ENCODE results near the gene HMCN1.
"Not testable (repeated sequence)": the region's sequence is repeated elsewhere in the genome, so short reads cannot be mapped to it uniquely, and the experiment has no call there.

HMCN1 gene

DNA sequence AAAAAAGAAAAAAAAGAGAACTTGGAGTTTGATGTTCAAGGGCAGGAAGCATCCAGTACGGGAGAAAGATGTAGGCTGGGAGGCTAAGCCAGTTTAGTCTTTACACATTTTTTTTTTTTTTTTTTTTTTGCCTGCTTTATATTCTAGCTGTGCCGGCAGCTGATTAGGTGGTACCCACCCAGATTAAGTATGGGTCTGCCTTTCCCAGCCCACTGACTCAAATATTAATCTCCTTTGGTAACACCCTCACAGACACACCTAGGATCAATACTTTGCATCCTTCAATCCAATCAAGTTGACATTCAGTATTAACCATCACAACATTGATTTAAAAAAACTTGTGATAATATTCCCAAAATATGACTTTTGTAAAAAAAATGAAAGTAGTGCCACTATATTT, 60.3 kb downstream of the HMCN1 start:
- H3K9me3 Mint-ChIP-seq; H3K27me3 Mint-ChIP-seq; H3K4me1 Mint-ChIP-seq (ENCODE audit: low read depth in 2 of 2); H3K4me3 Mint-ChIP-seq; ATAC-seq (replicated peaks); H3K27ac Mint-ChIP-seq; H3K36me3 Mint-ChIP-seq (ENCODE audit: insufficient read depth); DNase-seq: not testable (repeated sequence)

DNA sequence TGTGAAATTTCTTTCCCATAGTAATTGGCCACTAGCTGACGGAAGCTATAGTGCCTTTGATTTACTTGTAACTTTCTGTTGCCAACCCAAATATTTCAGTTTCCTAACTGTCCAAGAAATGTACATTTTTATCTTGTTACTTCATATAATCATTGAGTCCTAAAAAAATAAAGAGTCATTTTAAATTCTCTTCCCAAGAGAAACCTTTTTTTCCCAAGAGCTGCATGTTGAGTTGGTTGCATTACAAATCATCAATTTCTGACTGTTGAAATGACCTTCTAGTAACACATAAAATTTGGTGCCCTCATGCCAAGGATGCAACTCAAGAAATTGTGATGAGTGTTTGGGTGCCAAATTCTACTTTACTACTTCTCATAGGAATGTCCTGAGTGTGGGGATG, 61.0 kb downstream of the HMCN1 start:
- no peaks in the 10 kb centered on the region for H3K36me3 Mint-ChIP-seq (ENCODE audit: insufficient read depth)
- no peak for DNase-seq
- H3K27ac Mint-ChIP-seq = no peak overlapping the region
- H3K4me3 Mint-ChIP-seq = no peak overlapping the region
- no peak for ATAC-seq (replicated peaks)
- no peaks in the 10 kb centered on the region for H3K4me1 Mint-ChIP-seq (ENCODE audit: low read depth in 2 of 2)
- H3K27me3 Mint-ChIP-seq = no peaks in the 10 kb centered on the region
- peaks cover 1 to 6% of the 10 kb centered on the region in 2 donors for H3K9me3 Mint-ChIP-seq

DNA sequence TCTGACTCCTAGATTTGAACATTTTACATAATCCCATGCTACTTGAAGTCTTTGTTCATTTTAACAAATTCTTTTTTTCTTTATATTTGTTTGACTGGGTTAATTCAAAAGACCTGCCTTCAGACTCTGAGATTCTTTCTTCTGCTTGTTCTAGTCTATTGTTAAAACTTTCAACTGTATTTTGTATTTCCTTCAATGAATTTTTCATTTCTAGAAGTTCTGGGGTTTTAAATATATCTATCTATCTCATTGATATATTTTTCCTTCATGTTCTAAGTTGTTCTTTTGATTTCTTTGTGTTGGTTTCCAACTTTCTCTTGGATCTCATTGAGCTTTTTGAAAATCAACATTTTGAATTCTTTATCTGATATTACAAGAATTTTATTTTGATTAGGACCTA, 64.3 kb downstream of the HMCN1 start:
- Mint-ChIP-seq H3K9me3 (peaks cover 2 to 6% of the 10 kb centered on the region in 2 donors), H3K4me3 (no peak overlapping the region), H3K27ac (no peak overlapping the region), H3K4me1 (ENCODE audit: low read depth in 2 of 2) (no peaks in the 10 kb centered on the region), H3K36me3 (ENCODE audit: insufficient read depth) (no peaks in the 10 kb centered on the region), H3K27me3 (no peaks in the 10 kb centered on the region)
- DNase-seq (no peak), ATAC-seq (replicated peaks) (no peak)

DNA sequence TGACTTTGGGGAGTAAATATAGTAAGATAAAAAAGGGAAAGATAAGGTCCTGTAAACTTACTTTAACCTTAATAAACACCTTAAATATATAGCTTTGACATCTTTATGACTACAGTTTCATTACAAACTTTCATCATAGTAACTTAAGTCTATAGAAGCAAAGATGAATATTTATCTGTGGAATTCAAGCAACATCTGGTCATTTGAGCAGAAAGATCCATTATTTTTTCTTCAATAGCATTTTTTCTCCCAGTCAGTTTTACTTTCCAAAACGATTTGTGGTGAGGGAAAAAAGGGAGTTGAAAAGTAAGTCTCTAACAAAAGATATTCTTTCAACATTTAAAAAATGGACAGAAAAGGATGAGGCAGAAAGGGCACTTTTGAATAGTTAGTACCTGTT, 69.0 kb downstream of the HMCN1 start:
- Mint-ChIP-seq H3K4me1 (ENCODE audit: low read depth in 2 of 2) (no peaks in the 10 kb centered on the region), H3K9me3 (peaks cover 0 to 2% of the 10 kb centered on the region in 2 donors), H3K4me3 (no peak overlapping the region), H3K36me3 (ENCODE audit: insufficient read depth) (no peaks in the 10 kb centered on the region), H3K27ac (no peak overlapping the region), H3K27me3 (no peaks in the 10 kb centered on the region)
- ATAC-seq (replicated peaks) (no peak), DNase-seq (no peak)

GRCh38 chr1:185804206-185804605, 70.0 kb downstream of the HMCN1 start:
- no peak overlapping the region for H3K27ac Mint-ChIP-seq
- H3K4me3 Mint-ChIP-seq = no peak overlapping the region
- no peaks in the 10 kb centered on the region for H3K36me3 Mint-ChIP-seq (ENCODE audit: insufficient read depth)
- DNase-seq = no peak
- no peaks in the 10 kb centered on the region for H3K4me1 Mint-ChIP-seq (ENCODE audit: low read depth in 2 of 2)
- no peaks in the 10 kb centered on the region for H3K27me3 Mint-ChIP-seq
- ATAC-seq (replicated peaks) = no peak
- H3K9me3 Mint-ChIP-seq = peaks cover 0 to 2% of the 10 kb centered on the region in 2 donors

DNA sequence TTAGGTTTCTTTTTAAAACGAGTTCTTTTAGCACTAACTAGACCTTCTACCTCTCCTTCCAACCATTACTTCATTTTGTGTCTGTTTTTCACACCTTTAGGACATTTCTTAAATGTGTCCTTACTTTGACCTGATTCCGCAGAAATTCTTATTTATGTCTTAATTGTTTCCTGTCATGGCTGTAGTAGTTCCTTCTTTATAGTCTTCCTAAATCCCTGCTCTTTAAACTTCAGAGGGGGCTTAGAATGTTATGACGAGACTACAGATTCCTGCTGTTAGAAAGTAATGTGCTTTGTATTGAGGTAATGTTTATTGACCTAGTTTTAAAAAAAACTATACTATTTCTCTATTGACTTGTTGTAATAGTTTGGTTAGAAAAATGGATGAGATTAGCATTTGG, 70.4 kb downstream of the HMCN1 start:
- H3K36me3 Mint-ChIP-seq (ENCODE audit: insufficient read depth) = no peaks in the 10 kb centered on the region
- no peaks in the 10 kb centered on the region for H3K4me1 Mint-ChIP-seq (ENCODE audit: low read depth in 2 of 2)
- H3K27me3 Mint-ChIP-seq = no peaks in the 10 kb centered on the region
- H3K9me3 Mint-ChIP-seq = peaks cover 0 to 2% of the 10 kb centered on the region in 2 donors
- H3K27ac Mint-ChIP-seq = no peak overlapping the region
- ATAC-seq (replicated peaks) = no peak
- H3K4me3 Mint-ChIP-seq = no peak overlapping the region
- DNase-seq = no peak

GRCh38 chr1:185807275-185807674, 73.1 kb downstream of the HMCN1 start:
- H3K9me3 Mint-ChIP-seq = no peaks in the 10 kb centered on the region
- ATAC-seq (replicated peaks) = no peak

DNA sequence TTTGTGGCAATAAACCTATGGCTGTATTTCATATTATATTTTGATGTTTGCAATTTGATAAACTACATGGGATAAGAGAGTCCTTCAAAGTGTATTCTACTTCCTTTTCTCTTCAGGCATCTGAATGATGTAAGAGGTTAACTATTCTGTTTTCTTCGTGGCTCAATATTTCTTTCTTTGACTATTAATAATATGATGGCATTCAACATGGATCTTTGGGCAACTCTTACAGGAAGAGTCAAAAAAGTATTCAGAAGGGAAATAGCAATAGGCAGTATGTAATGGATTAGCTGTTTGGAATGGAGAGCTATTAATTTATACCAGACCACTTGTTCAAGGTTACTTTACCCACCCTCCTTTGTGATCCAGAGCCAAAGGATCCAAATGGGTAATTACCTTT, 74.4 kb downstream of the HMCN1 start:
- no peaks in the 10 kb centered on the region for H3K4me1 Mint-ChIP-seq (ENCODE audit: low read depth in 2 of 2)
- DNase-seq (no peak), ATAC-seq (replicated peaks) (no peak)
- H3K9me3 Mint-ChIP-seq = no peaks in the 10 kb centered on the region
- H3K4me3 Mint-ChIP-seq = no peak overlapping the region
- no peak overlapping the region for H3K27ac Mint-ChIP-seq
- peaks cover 0 to 6% of the 10 kb centered on the region in 2 donors for H3K27me3 Mint-ChIP-seq
- no peaks in the 10 kb centered on the region for H3K36me3 Mint-ChIP-seq (ENCODE audit: insufficient read depth)

More at GRCh38 chr1:185807275-185807674, 73.1 kb downstream of the HMCN1 start:
- Mint-ChIP-seq H3K27me3 (peaks cover 0 to 6% of the 10 kb centered on the region in 2 donors), H3K4me3 (no peak overlapping the region), H3K36me3 (ENCODE audit: insufficient read depth) (no peaks in the 10 kb centered on the region), H3K4me1 (ENCODE audit: low read depth in 2 of 2) (no peaks in the 10 kb centered on the region), H3K27ac (no peak overlapping the region)
- no peak for DNase-seq

DNA sequence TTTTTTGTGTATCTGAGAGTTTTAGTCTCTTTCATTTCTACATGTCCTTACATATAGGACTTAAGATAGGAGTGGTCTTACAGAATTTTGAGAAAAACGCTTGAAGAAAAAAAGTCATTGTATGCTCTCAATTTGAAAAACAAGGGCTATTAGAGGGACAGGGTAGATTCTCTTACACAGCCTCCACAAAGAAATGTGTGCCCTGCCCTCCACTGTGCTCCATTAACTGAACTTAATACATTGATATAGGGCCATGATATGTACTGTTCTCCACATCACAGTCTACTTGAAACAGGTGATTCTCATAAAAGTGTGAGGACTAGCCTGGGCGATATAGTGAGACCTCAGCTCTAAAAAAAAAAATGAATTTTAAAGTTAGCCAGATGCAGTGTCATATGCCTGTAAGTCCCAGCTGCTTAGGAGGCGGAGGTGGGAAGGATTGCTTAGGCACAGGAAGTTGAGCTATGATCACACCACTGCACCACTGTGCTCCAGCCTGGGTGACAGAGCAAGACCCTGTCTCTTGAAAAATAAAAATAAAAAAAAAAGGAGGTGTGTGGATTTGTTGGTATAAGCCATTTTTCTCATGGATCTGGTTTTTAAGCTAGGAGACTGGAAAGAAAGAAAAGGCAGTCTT, 77.0 kb downstream of the HMCN1 start:
- H3K4me3 Mint-ChIP-seq = no peak overlapping the region
- no peaks in the 10 kb centered on the region for H3K4me1 Mint-ChIP-seq (ENCODE audit: low read depth in 2 of 2)
- ATAC-seq (replicated peaks) (no peak), DNase-seq (no peak)
- no peaks in the 10 kb centered on the region for H3K36me3 Mint-ChIP-seq (ENCODE audit: insufficient read depth)
- no peak overlapping the region for H3K27ac Mint-ChIP-seq
- H3K9me3 Mint-ChIP-seq = no peaks in the 10 kb centered on the region
- H3K27me3 Mint-ChIP-seq = peaks cover 0 to 6% of the 10 kb centered on the region in 2 donors

DNA sequence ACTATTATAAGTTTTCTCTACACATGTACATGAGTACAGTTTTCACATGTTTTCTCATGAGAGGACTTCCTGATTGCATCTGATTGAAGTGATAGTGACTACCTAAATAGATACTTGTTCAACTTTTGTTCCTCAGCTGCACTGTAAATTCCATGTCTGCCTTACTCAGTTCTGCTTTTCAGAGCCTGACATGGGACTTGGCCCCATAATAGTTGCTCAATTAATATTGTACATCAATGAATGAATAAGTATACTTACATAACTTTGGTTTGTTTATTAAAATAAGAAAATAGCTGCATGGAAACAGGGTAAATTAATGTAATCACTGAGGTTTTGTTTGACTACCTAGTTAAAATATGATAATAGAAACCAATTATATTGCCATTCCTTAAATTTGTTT, 78.7 kb downstream of the HMCN1 start:
- Mint-ChIP-seq H3K4me1 (ENCODE audit: low read depth in 2 of 2) (no peaks in the 10 kb centered on the region), H3K27ac (no peak overlapping the region), H3K4me3 (no peak overlapping the region), H3K36me3 (ENCODE audit: insufficient read depth) (no peaks in the 10 kb centered on the region), H3K9me3 (no peaks in the 10 kb centered on the region), H3K27me3 (peaks cover 6 to 7% of the 10 kb centered on the region in 2 donors)
- DNase-seq (no peak), ATAC-seq (replicated peaks) (no peak)

DNA sequence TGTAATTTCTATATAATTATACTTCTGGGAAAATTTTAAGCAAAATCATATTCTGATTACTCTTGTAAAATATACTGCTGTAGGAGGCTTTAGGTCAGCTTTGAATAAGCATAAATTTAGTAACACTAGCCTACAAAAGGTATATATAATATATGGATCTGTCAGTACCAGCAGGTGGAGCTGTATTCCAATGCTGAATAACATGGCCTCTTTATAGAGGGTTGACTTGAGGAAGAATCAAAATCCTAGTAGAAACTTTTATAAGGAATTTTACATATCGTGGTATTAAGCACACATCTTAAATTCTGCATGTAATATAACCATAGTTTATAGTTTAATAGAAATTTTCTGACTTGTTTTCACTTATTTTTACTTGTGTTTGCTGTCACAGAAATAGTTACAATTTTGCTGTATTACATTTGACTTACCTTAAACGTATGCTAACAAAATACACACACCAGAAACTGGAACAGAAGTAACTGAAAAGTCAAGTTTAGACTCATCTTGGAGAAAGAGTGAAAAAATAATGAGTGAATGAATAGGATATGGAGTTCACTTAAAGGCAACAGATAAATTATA, 79.3 kb downstream of the HMCN1 start:
- Mint-ChIP-seq H3K4me3 (no peak overlapping the region), H3K9me3 (no peaks in the 10 kb centered on the region), H3K27me3 (peaks cover 6 to 7% of the 10 kb centered on the region in 2 donors), H3K4me1 (ENCODE audit: low read depth in 2 of 2) (no peaks in the 10 kb centered on the region), H3K36me3 (ENCODE audit: insufficient read depth) (no peaks in the 10 kb centered on the region), H3K27ac (no peak overlapping the region)
- DNase-seq (no peak), ATAC-seq (replicated peaks) (no peak)

GRCh38 chr1:185816460-185816859, 82.3 kb downstream of the HMCN1 start:
- DNase-seq (no peak), ATAC-seq (replicated peaks) (no peak)
- Mint-ChIP-seq H3K36me3 (ENCODE audit: insufficient read depth) (no peaks in the 10 kb centered on the region), H3K9me3 (no peaks in the 10 kb centered on the region), H3K27ac (no peak overlapping the region), H3K4me3 (no peak overlapping the region), H3K4me1 (ENCODE audit: low read depth in 2 of 2) (no peaks in the 10 kb centered on the region), H3K27me3 (peaks cover under 1 to 9% of the 10 kb centered on the region in 2 donors)

DNA sequence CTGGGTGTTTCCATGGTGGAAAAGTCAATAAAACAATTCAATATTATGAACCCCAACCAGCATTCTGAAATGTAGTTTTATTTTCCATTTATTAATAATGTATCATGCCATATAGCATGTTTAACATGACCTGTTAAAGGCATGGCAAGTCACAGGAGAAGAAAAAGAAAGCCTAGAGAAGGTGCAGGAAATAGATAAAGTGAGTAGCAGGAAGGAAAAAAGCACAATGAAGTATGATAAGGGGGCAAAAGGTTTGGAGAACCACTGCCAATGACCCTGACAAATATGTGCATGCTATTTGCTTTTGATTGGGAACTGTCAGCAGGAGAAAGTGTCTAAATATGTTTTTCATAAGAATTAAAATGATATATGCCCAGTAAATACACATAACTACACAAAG, 85.6 kb downstream of the HMCN1 start:
- Mint-ChIP-seq H3K36me3 (ENCODE audit: insufficient read depth) (no peaks in the 10 kb centered on the region), H3K4me3 (no peak overlapping the region), H3K4me1 (ENCODE audit: low read depth in 2 of 2) (no peaks in the 10 kb centered on the region), H3K9me3 (no peaks in the 10 kb centered on the region), H3K27me3 (peaks cover 11 to 25% of the 10 kb centered on the region in 2 donors), H3K27ac (no peak overlapping the region)
- DNase-seq (no peak), ATAC-seq (replicated peaks) (no peak)

- no peaks in the 10 kb centered on the region for H3K36me3 Mint-ChIP-seq (ENCODE audit: insufficient read depth)
- H3K27me3 Mint-ChIP-seq = peaks cover 11 to 23% of the 10 kb centered on the region in 2 donors
- DNase-seq = no peak
- no peak for ATAC-seq (replicated peaks)
- H3K27ac Mint-ChIP-seq = no peak overlapping the region
- H3K4me3 Mint-ChIP-seq = no peak overlapping the region
- no peaks in the 10 kb centered on the region for H3K4me1 Mint-ChIP-seq (ENCODE audit: low read depth in 2 of 2)
- H3K9me3 Mint-ChIP-seq = no peaks in the 10 kb centered on the region
These were observed 87.6 kb downstream of the HMCN1 start for GRCh38 chr1:185821612-185822385.
